GM19023 (cell line): ENCODE measurements around the gene TUBB2B.
"Not testable (repeated sequence)": the region's sequence is repeated elsewhere in the genome, so short reads cannot be mapped to it uniquely, and the experiment has no call there.

Experiments
- ATAC-seq: cut with Tn5 transposase; IDR thresholded peaks from one replicate; pipeline ENCODE4 v1.9.1; 2021; ENCODE audit warnings: mild to moderate bottlenecking, moderate library complexity; ENCODE audit not compliant: unreplicated experiment

Gene TUBB2B

GRCh38 chr6:3212261-3212660, 15.2 kb downstream of the TUBB2B start:
- ATAC-seq, result no peak

DNA sequence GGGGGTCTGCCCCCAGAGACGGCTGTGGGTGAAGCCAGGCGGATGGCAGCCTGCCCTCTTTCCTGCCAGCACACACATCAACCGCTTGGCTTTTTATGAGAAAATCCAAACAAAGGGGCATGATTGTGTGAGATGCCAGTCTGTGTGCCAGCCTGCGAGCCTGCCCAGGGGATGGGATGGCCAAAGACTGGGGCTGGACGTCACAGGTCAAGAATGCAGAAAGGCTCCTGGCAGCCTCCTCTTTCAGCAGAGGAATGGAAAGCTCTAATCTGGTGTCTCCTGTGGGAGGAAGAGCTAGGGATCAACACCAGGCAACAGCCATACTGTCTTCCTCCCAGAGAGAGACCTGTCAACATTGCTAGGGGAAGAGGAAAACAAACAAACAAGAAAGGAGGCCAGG, 15.8 kb downstream of the TUBB2B start:
- ATAC-seq, result no peak

DNA sequence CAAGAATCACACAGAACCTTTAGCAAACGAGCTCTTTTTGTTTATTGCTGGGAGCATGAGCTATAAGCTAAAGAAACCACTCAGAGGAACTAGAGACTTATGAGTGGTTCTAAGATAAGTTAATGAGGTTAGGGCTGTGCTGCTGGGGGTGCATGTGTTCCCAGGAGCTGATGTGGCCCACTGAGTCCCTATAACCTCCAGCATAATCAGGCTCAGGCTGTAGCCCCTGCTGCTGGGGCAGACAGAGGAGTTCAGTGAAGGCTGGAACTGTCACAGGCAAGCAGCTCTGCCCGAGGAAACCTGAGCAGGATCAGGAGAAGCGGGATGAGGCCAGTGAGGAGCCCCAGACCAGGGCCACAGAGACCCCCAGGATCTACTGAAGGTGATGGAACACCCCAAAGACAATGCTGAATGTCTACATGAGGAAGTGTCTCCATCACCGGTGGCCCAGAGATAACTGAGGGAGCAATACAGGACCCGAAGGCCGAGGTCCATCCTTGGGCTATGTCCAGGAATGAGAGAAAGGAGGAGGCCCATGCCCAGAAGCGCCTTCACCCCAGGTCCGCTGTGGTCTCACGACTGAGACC, 17.3 kb downstream of the TUBB2B start:
- ATAC-seq, result peak; percentile 16

DNA sequence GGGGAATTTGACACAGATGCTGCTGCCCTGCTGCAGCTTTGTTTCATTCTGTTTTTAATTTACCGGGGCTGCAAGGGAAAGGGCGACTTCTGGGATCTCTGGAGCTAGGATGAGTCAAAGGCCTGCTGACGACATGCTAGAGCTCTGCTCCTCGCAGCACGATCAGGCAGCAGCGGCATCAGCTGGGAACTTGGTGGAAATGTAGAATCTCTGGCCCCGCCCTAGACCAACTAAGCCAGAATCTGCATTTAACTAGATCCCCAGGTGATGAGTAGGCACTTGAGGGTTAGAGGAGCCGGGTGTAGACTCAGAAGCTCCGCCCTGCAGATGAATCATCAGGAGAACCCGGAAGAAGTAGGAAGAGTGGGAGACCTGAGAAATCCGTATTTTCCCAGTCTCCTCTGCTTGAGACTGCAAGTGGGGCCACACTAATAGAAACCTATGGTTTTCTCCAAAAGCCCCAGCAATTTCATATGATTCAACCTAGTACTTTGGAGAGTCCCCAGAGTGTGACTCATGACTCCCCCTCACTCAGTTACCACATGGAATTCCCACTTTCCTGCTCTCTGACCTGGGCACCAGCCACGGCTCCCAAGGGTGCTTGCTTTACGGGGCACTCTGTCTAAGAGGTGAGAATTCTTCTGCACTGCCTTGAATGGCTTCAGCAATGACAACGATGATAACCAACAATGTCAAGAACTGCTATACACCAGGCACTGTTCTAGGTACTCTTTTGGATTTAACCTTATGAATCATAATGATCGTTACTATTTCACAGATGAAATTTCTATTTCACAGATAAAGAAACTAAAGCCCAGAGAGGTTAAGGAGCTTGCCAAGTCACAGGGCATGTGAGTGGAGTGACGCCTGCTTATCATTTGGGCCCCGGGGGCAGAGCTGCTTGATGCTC, 18.1 kb downstream of the TUBB2B start:
- peak; percentile 65 for ATAC-seq

DNA sequence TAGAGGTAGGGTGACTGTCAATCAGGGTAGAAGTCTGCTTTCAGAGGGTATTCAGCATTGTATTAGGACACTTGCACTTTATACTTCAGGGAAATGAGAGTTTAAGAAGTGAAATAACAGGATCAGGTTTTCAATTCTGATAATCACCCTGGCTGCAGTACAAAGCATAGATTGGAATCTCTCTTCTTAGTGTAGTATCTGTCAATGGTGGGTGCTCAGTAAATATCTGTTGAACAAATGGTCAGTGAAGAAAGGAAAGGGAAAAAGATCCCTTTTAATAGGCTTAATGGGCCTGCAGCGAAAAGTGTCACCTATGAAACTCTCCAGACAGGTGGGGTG, 18.7 kb downstream of the TUBB2B start:
- ATAC-seq, result no peak

GRCh38 chr6:3208098-3208774, 19.2 kb downstream of the TUBB2B start:
- no peak for ATAC-seq

DNA sequence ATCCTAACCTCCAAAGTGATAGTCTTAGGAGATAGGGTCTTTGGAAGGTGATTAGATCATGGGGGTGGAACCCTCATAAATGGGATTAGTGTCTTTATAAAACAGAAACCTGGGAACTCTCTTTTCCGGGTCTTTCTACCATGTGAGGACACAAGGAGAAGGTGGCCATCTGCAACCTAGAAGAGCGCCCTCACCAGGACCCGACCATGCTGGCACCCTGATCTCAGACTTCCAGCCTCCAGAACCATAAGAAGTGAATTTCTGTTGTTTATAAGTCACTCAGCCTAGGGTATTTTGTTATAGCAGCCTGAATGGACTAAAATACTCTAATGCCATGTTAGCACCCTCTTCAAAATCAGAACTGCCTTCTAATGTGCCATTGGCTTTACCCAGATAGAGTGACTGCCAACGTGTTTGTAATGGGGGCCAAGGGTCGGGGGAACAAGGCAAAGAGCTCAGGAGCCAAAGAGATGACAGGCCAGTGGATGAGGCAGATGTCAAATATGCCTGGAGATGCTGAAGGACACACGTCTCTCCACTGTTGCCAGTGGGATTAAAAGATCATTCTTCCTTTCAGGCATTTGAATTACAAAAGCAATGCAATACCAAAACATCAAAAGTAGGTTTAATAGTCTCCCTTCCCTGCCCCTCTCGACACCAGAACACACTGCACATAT, 21.0 kb downstream of the TUBB2B start:
- no peak for ATAC-seq

GRCh38 chr6:3205913-3206312, 21.5 kb downstream of the TUBB2B start:
- no peak for ATAC-seq

DNA sequence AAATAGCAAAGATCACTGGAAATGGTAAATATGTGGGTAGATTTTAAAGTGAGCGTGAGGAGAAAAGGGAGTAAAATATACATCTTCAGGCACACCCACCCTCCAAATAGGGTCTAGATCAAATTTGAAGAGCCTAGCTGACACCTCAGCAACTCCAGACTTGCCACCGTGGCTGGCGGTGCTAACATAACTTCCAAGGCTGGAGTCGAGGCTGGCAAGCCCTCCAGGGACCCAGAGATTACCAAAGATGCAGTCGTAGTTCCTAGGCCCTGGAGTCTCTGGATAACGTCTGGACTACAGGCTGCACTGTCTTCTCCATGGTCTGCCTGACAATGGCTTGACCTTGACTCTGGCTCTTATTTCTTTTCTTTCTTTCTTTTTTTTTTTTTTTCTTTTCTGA, 22.5 kb downstream of the TUBB2B start:
- no peak for ATAC-seq

DNA sequence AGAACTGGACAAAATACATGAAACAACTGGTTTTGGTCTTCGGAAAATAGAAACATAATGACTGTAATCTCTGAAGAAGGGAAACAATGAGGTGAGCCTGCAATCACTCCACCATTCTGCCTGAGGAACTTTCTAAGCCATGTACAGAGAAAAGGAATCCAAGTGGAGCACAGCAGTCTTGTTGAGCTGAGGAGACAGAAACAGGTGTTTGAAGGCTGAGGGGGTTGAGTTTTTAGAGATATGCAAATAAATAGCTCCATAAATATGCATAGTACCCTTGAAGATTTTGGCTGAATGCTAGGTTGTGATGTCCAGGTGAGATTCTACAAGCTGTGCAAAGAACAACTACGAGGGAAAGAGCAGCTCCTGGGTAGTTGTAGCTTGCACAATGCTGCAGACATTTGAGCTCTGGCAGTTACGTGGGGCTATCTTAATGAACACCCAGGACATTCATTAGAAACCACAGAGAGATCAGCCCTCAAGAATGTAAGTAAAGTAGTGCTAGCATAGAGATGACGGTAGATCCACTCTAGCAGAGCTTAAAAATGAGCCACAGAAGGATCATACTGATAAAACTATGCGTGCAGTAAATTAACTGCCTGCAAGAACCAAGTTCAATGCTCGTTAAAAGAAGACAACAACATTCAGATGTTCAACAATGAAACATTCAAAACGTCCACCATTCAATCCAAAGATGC, 24.3 kb downstream of the TUBB2B start:
- ATAC-seq, result no peak

- ATAC-seq, result no peak
Observed at GRCh38 chr6:3201388-3201787, 26.1 kb downstream of the TUBB2B start.

DNA sequence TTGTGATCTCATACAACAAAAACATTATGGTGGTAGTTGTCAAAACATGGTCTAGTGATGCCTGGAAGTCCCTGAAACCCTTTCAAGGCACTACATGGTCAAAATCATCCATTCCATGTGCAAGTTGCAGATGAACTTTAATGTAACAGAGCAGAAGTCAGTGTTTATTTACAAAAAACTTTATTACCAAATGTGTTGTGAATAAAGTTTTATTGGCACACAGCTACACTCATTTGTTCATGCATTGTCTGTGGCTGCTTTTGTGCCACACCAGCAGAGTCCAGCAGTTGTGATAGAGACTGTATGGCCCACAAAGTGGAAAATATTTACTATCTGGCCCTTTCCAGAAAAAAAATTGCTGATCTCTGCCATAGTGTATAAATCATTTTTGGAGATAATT, 26.8 kb downstream of the TUBB2B start:
- ATAC-seq, result no peak

- ATAC-seq, result no peak
Observed at GRCh38 chr6:3199382-3199781, 28.1 kb downstream of the TUBB2B start.

GRCh38 chr6:3197734-3198133, 29.7 kb downstream of the TUBB2B start:
- not testable (repeated sequence) for ATAC-seq

GRCh38 chr6:3196770-3197169, 30.7 kb downstream of the TUBB2B start:
- no peak for ATAC-seq

- no peak for ATAC-seq
Observed at GRCh38 chr6:3195695-3196497, 31.6 kb downstream of the TUBB2B start.

DNA sequence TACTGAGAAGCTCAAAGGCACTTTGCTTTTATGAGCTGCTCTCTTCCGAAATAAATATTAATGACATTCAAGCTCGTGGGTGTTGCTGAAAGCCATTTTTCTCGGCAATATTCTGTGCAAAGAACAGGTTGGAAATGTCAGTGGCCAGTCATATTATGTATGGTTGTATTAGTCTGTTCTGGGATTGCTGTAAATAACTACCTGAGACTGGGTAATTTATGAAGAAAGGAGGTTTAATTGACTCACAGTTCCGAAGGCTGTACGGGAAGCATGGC, 32.1 kb downstream of the TUBB2B start:
- no peak for ATAC-seq

DNA sequence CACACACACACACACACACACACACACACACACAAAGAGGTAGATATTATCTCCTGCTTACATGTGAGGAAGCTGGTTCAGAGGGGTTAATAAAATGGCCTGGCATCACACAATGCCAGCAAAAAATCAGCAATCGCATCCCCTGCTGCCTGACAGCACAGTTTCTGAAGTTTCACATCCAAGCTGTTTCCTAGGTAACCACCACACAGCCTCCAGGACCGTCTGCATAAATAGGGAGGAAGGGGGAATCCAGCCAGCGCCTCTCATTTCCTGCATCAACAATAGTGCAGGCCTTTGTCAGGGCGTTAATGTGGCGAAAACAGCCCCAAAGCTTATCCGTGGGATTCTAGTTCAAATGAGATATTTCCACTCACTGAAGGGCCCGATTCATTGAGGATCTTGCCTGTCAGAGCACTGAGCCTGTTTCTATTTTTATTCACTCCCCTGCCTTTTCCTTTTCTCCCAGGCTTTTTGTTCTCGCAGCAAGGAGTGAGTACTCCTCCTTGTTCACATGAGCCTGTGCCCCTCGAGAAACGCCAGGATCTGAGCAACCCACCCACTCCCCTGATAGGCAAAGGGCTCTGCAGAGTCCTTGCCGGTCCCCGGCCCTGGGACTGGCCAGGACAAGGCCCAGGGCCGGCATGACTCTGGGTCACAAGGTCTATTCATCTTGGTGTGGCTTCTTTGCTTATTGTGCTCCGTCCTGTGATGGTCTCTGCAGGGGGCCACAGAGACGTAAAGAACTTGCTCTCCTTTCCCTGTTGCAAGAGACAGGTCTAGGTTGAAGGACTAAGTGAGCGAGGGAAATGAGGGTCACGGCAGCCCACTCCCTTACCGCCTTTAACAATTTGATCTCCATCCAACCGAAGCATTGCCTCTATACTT, 32.7 kb downstream of the TUBB2B start:
- ATAC-seq, result no peak

- no peak for ATAC-seq
Observed at GRCh38 chr6:3193102-3193849, 34.2 kb downstream of the TUBB2B start.
